ENCODE results near the gene LRRC37A3.
"Not testable (repeated sequence)": the region's sequence is repeated elsewhere in the genome, so short reads cannot be mapped to it uniquely, and the experiment has no call there.

Gene LRRC37A3

DNA sequence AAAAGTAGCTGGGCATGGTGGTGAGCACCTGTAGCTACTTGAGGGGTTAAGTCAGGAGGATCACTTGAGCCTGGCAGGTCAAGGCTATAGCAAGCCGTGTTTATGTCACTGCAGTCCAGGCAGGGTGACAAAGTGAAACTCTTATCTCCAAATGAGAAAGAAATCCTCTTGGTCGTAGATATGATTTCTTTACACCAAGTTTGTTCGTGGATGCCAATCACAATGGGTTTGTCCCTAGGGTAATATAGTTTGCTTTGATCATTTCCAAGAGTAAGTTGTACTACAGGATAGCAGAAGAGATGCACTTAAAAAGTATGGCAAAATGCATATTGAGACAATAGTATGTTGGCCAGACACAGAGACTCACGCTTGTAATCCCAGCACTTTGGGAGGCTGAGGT lies 6.0 kb upstream of the LRRC37A3 start:
- not testable (repeated sequence) for DNase-seq

GRCh38 chr17:64923051-64923568 lies 3.8 kb upstream of the LRRC37A3 start:
- peak; percentile 76 to 79 for DNase-seq

DNA sequence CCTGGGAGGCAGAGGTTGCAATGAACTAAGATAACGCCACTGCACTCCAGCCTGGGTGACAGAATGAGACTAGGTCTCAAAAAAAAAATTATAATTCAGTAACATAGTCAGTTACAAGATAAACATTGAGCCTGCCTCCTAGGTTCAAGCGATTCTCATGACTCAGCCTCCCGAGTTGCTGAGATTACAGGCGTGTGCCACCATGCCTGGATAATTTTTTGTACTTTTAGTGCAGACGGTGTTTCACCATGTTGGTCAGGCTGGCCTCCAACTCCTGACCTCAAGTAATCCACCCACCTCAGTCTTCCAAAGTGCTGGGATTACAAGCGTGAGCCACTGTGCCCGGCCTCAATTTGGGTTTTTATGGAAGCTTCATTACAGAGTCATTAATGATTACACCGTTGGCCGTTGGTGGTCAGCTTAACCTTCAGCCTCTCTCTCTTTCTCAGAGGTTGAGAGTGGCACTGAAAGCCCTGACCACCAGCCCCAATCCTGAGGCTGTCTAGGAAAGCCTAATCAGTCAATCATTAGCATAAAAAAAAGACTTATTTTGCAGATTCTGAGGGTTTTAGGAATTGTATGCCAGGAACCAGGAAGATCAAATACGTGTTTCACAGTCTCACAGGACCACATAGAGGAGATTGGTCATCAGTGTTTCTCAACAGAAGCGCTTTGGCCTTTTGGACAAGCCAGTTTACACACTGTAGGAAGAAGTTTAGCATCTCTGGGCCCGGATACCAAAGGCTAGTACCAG lies 1.3 kb upstream of the LRRC37A3 start:
- DNase-seq = no peak

DNA sequence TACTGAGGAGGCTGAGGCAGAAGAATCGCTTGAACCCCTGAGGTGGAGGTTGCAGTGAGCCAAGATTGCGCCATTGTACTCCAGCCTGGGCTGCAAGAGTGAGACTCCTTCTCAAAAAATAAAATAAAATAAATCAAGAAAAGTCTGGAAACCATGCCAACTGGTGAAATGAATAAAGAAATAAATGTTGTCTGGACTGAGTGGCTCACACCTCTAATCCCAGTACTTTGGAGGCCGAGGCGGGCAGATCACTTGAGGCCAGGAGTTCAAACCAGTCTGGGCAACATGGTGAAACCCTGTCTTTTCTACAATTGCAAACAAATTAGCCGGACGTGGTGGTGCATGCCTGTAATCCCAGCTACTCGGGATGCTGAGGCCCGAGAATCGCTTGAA lies 744 bp upstream of the LRRC37A3 start:
- no peak for DNase-seq

DNA sequence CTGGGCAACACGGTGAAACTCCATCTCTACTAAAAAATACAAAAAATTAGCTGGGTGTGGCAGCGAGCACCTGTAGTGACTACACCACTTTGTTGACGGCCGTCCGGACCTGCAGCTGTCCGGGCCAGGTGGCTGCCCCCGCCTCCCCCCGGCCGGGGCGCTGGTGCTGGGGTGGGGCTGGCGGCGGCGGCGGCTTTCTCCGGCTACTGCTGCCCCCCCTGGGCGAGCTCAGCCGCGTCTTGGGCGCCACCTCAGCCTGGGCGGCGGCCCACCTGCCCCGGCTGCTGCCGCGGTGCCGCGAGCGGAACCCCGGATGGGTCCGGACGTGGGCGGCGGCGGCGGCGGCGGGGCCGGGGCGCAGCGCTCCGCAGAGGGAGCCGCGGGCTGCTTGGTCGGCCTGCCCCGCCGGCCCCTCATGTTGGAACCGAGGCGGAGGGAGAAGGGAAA lies 413 bp downstream of the LRRC37A3 start:
- not testable (repeated sequence) for DNase-seq

GRCh38 chr17:64917540-64917939 lies 1.7 kb downstream of the LRRC37A3 start:
- not testable (repeated sequence) for DNase-seq

- not testable (repeated sequence) for DNase-seq
Measured at GRCh38 chr17:64915244-64915643, 4.0 kb downstream of the LRRC37A3 start.

GRCh38 chr17:64910191-64910514 lies 9.1 kb downstream of the LRRC37A3 start:
- not testable (repeated sequence) for DNase-seq

DNA sequence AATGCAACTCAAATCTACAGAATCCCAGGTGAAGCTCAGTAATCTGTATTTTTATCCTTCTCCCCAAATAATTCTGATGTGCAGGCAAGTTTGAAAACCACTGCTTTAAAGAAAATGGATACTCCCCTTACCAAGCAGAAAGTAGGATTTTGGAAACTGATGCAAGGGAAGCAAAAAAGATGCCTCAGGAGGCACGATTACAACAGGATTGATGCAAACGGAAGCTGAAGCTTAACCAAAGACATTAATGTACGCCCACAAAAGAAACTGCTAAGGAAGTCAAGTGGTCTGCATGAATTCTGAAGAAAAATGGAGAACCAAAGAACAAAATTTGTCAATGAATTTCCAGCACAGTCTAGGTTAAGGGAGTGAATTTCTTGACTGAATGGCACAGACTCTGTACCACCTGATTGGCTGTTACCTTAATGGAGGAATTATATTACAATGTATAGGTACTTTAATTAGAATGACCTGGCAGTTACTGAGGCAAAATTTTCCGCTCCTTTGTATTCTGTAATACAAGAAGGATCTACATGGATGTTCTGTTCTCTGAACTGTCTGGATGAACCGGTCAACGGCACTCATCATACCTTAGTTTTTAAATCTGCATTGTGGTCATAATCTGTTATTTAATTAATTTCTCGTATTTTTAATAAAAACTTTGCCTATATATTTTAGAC lies 9.6 kb downstream of the LRRC37A3 start:
- DNase-seq = not testable (repeated sequence)

DNA sequence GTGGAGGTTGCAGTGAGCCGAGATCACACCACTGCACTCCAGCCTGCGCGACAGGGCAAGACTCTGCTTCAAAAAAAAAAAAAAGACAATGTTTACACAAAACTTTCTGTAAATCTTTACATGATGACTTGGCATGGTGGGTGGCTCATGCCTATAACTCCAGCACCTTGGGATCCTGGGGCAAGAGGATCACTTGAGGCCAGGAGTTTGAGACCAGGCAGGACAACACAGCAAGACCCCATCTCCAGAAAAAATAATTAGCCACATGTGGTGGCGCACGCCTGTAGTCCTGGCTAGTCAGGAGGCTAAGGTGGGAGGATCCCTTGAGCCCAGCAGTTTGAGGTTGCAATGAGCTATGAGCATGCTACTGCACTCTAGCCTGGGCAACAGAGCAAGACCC lies 15.2 kb downstream of the LRRC37A3 start:
- not testable (repeated sequence) for DNase-seq

- DNase-seq = not testable (repeated sequence)
Measured at GRCh38 chr17:64897136-64897535, 22.1 kb downstream of the LRRC37A3 start.

GRCh38 chr17:64874210-64874609 lies 45.1 kb downstream of the LRRC37A3 start:
- DNase-seq = not testable (repeated sequence)

DNA sequence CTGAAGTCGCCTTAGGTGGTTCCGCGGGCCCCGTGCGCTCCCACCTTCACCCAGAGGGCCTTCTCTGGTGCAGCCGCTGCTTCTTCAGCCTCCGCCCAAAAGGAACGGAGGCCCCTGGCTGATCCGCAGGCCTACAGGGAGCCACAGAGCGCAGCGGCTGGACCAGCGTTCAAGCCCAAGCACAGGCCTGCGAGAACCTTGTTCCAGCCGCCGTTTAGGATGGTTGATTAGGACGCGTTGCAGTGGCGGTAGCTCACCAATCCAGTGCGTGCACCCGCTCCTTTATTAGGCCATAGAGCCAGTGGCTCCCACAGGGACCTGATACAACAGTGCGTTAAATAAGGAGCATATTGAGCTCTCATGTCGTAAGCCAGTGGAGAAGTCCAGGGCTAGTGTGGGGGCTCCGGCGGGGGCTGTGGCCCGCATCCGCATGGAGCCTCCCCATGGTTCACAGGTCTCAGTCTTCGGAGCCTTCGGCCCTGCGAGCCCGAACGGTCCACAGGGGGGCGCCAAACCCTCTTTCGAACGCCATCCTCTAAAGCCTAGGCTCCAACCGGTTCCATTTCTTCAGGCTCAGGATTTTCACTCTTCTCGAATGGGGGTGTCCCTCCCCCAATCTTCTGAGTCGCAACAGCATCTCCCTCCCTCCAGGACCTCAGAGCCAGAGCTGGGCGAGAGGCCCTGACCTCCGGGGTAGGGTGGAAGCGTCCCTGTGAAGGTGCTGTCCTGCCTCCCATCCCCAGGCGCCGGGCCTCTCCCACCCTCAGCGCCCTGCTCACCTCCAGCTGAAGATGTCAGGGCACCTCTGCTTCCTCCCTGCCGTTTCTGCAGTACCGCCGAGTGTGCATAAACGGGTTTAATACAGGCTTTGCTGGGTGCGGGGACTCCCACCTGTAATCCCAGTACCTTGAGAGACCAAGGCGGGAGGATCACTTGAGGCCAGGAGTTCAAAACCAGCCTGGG lies 71.5 kb downstream of the LRRC37A3 start:
- peak; percentile 47 to 49 for DNase-seq

DNA sequence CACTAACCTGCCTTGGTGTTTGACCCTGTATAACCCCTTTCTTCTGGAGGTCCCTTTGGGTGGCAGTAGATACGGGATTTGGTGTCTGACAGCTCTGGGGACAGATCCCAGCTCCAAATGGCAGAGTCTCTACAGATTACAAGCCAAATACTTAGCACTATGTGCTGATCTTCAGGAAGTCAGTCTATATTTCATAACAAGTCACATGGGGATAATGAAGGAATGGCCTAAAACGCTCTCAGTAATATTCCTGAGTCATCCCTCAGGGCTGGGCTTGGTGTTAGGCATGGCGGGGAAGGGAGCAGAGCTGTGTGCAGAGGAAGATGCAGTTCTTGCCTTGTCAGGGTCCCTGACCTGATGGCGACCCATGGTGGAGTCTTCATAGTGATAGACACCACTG lies 72.4 kb downstream of the LRRC37A3 start:
- DNase-seq = peak; percentile 58 to 67

DNA sequence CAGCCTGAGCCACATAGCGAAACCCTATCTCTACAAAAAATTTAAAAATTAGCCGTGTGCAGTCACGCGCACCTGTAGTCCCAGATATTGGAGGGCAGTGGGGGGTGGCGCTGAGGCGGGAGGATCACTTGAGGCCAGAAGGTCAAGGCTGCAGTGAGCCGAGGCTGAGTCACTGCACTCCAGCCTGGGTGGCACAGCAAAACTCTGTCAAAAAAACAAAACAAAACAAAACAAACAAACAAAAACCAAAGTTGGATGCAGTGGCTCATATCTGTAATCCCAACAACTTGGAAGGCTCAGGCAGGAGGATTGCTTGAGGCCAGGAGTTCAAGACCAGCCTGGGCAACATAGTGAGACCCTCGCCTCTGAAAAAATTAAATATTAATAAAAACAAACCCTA lies 75.4 kb downstream of the LRRC37A3 start:
- DNase-seq = not testable (repeated sequence)

DNA sequence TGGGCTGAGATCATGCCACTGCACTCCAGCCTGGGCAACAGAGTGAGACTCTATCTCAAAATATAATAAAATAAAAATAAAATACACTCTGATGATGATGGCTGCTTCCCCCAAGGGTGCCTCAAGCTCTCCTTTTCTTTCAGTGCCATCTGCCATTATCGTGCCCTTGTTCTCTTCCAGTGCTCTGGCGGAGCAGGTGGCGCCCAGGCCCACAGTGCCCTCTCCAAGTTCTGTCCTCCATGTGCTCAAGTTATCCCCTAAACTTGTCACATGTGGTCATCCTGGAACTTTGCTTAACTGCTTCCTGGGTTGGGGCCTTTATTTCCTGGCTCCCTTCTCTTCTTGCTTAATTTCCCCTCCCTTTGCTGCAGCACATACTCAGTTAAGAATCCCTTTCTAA lies 76.4 kb downstream of the LRRC37A3 start:
- DNase-seq = not testable (repeated sequence)

- peak in 1 of 2 experiments; percentile 23 for DNase-seq
Measured at GRCh38 chr17:64840960-64841359, 78.3 kb downstream of the LRRC37A3 start.

DNA sequence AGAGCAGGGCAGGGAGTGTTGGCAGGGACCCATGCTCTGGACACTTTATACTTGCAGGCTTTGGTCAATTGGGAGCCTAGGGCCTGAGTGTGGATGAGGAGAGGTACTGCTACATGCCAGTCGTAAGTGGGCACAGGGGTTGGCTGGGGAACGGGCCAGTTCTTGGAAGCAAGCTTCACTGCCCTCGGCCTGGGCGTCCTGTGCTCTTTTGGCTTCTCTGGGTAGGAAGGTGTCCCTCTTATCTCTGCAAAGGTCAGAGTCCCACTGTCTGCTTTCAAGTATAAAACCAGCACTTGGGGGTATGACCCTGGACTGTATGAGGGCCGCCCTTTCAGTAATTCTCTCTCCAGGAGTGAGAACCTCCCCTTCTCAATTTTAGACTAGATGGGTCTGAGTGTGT lies 80.8 kb downstream of the LRRC37A3 start:
- not testable (repeated sequence) for DNase-seq

- peak; percentile 73 to 77 for DNase-seq
Measured at GRCh38 chr17:64837018-64837761, 82.1 kb downstream of the LRRC37A3 start.

GRCh38 chr17:64836623-64837017 lies 82.7 kb downstream of the LRRC37A3 start:
- not testable (repeated sequence) for DNase-seq

DNA sequence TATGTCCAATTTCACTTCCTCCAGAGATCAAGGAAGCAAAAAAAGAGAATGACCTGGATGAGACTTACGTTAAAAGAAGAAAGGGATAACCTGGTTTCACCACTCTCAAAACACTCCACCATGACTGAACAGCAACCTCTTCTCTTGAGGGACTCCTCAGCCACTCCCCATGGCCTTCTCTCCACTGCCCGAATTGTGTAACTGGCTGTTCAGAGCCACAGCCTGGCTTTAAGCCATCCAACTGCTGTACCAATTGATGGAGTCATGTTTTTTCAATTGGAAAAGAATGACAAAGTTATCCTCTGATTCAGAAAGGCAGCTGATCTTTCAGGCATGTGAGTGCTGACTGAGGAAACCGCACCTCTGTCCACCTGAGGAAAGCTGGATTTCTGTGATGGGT lies 85.2 kb downstream of the LRRC37A3 start:
- peak; percentile 26 to 35 for DNase-seq

GRCh38 chr17:64830631-64831040 lies 88.6 kb downstream of the LRRC37A3 start:
- DNase-seq = not testable (repeated sequence)

Measured in AML-193 (cell line).